K562 (cell line): ENCODE data around the gene PSPH. TPM values are rescaled to one million over a fixed set of nuclear protein-coding genes. Genes with fewer than 3 reads are reported as not detected.

Experiments
- BRD4 ChIP-seq: fragments of 200-600 bp; sonication (generic); IDR thresholded peaks from 2 replicates; pipeline ENCODE4 v1.6.1; 2017; ENCODE audit warnings: inconsistent platforms
- BRF1 ChIP-seq: IDR thresholded peaks from 3 replicates; pipeline ENCODE4 v1.6.1; 2011; ENCODE audit warnings: borderline replicate concordance, mild to moderate bottlenecking; ENCODE audit not compliant: insufficient read length; ENCODE audit errors: extremely low read depth
- CBX3 ChIP-seq, 2 experiments: IDR thresholded peaks; 1 replicate in 1 of 2; 2 replicates in 1 of 2; pipeline ENCODE4 v1.6.1; 2012; ENCODE audit warnings: inconsistent platforms in 2 of 2, low read length in 2 of 2, borderline replicate concordance in 1 of 2, control low read depth in 1 of 2
- CTBP1 ChIP-seq: fragments of 450-650 bp; IDR thresholded peaks from 2 replicates; pipeline ENCODE4 v1.6.1; 2016; ENCODE audit warnings: borderline replicate concordance
- DDX20 ChIP-seq: fragments of 450-650 bp; IDR thresholded peaks from 2 replicates; pipeline ENCODE4 v1.6.1; 2016; ENCODE audit warnings: missing genetic modification characterization, low read depth, mild to moderate bottlenecking, missing compliant biosample characterization, moderate library complexity
- EWSR1 ChIP-seq: fragments of 450-650 bp; IDR thresholded peaks from 2 replicates; pipeline ENCODE4 v1.6.1; 2018; ENCODE audit warnings: borderline replicate concordance, mild to moderate bottlenecking, low read depth, moderate library complexity; ENCODE audit not compliant: partially characterized antibody
- GTF2F1 ChIP-seq: IDR thresholded peaks from 2 replicates; pipeline ENCODE4 v1.6.1; 2011; ENCODE audit warnings: low read depth, low read length, improper control_type of control experiment
- IRF2 ChIP-seq: sonication (generic); formaldehyde crosslinking; IDR thresholded peaks from 2 replicates; pipeline ENCODE4 v1.8.1; 2022; ENCODE audit warnings: mild to moderate bottlenecking, missing genetic modification reagents
- JUND ChIP-seq, 2 experiments: IDR thresholded peaks; 2 replicates in 1 of 2; 3 replicates in 1 of 2; pipeline ENCODE4 v1.6.1; 2011; ENCODE audit warnings: borderline replicate concordance in 2 of 2, low read depth in 2 of 2, low read length in 2 of 2, improper control_type of control experiment in 1 of 2, missing biosample characterization in 1 of 2, missing genetic modification characterization in 1 of 2, missing genetic modification reagents in 1 of 2
- NCOA4 ChIP-seq: fragments of 450-650 bp; IDR thresholded peaks from 2 replicates; pipeline ENCODE4 v1.6.1; 2018; ENCODE audit warnings: mild to moderate bottlenecking; ENCODE audit not compliant: partially characterized antibody
- TEAD4 ChIP-seq, 2 experiments: sonication (generic) in 1 of 2; formaldehyde crosslinking in 1 of 2; IDR thresholded peaks; 2 replicates each; pipeline versions ENCODE4 v1.6.1 to v1.8.0; 2012 to 2022; ENCODE audit warnings: borderline replicate concordance in 1 of 2, inconsistent platforms in 1 of 2, low read length in 1 of 2, mild to moderate bottlenecking in 1 of 2, missing genetic modification reagents in 1 of 2
- ZNF274 ChIP-seq: IDR thresholded peaks from 2 replicates; pipeline ENCODE4 v1.6.1; 2011; ENCODE audit warnings: low read depth, mild to moderate bottlenecking, low read length, moderate library complexity, borderline replicate concordance
- polyA plus RNA-seq, 8 experiments: library from polyadenylated mRNA; depleted of rRNA in 4 of 8; stranded (reverse) in 5 of 8; unstranded in 3 of 8; fragments of >200 nt; fragmentation: Nextera tagmentation in 2 of 8; fragmentation: Illumina TruSeq in 1 of 8; extraction: Ambion mirVana in 2 of 8; extraction: Trizol in 1 of 8; gene quantifications; 2 replicates each; pipeline versions ENCODE4 v1.2.1 to v1.2.3, GENCODE V29; 2011 to 2014; ENCODE audit warnings: inconsistent platforms in 1 of 8, missing spikeins in 1 of 8
- total RNA-seq, 7 experiments: library from RNA; depleted of rRNA in 6 of 7; stranded (reverse); fragments of >200 nt in 6 of 7; fragmentation: Illumina TruSeq in 2 of 7; extraction: Trizol in 2 of 7; gene quantifications; 2 replicates each; pipeline versions ENCODE4 v1.2.1 to v1.2.3, GENCODE V29; 2011 to 2021; ENCODE audit warnings: low replicate concordance in 1 of 7
- TF ChIP-seq, protein P1 (sequence below): fragments of 450-650 bp; formaldehyde crosslinking; conservative IDR thresholded peaks from 2 replicates; pipeline ENCODE4 v1.4.0; 2022; ENCODE audit warnings: mild to moderate bottlenecking, missing genetic modification characterization
- TF ChIP-seq, protein P2 (sequence below): sonication (generic); formaldehyde crosslinking; IDR thresholded peaks from 2 replicates; pipeline ENCODE4 v1.5.0; 2020; ENCODE audit warnings: missing genetic modification reagents
- TF ChIP-seq, protein P3 (sequence below): fragments of 250-450 bp; sonication (Bioruptor Pico); IDR thresholded peaks from 2 replicates; pipeline ENCODE4 v1.5.0; 2021; ENCODE audit warnings: mild to moderate bottlenecking, moderate library complexity
- TF ChIP-seq, protein P4 (sequence below): fragments of 450-650 bp; conservative IDR thresholded peaks from 2 replicates; pipeline ENCODE4 v1.6.1; 2016; ENCODE audit warnings: missing genetic modification characterization, low read depth, mild to moderate bottlenecking, control low read depth, missing compliant biosample characterization
- TF ChIP-seq, protein P5 (sequence below): fragments of 250-450 bp; sonication (Bioruptor Pico); IDR thresholded peaks from 2 replicates; pipeline ENCODE4 v1.8.0; 2022; ENCODE audit warnings: moderate library complexity, mild to moderate bottlenecking, inconsistent platforms

PSPH gene
- total and polyA plus RNA-seq, 9 of the 15 experiments (the other 6 are each of a cell fraction or from before 2014, with no cell fraction given): 6.3 to 46.8 (median 20.2) TPM

DNA sequence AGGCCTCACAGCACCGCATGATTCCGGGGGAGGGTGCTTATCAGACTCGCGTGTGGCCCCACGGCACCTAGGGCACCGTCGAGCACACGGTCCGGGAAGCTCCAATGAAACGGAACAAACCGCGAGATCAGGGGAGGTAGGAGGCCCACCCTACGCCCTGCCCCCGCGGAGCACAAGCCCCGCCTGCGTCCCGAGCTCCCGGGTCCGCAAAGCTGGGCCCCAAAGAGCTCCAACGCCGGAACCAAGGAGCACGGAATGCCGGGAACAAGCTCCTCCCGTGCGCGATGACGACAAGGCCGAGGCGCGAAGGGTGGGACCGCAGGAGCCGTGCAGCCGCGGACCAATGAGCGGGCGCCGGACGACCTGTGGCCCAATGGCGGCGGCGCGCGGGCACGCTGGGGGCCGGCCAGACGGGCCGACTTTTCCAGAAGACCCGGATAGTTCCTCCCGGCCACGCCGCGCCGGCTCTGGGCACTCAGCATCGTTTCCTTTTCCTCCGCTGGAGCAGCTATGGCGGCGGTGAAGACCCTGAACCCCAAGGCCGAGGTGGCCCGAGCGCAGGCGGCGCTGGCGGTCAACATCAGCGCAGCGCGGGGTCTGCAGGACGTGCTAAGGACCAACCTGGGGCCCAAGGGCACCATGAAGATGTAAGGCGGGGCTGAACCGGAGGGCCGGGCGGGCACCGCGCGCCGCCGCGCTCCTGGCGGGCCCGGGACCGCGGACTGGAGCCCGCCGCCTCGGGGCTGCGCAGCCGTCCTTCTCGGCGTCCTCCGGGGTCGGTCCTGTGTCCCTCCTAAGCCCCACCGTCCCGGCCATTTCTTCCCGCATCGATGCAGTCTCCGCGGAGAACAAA is at the start of gene PSPH, which contains the start of gene CCT6A (continued):
- TF ChIP-seq, protein P1, sequence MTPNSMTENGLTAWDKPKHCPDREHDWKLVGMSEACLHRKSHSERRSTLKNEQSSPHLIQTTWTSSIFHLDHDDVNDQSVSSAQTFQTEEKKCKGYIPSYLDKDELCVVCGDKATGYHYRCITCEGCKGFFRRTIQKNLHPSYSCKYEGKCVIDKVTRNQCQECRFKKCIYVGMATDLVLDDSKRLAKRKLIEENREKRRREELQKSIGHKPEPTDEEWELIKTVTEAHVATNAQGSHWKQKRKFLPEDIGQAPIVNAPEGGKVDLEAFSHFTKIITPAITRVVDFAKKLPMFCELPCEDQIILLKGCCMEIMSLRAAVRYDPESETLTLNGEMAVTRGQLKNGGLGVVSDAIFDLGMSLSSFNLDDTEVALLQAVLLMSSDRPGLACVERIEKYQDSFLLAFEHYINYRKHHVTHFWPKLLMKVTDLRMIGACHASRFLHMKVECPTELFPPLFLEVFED (CRISPR knock-in tag): no peak
- TF ChIP-seq CTBP1: peak; percentile 85
- TF ChIP-seq, protein P2, sequence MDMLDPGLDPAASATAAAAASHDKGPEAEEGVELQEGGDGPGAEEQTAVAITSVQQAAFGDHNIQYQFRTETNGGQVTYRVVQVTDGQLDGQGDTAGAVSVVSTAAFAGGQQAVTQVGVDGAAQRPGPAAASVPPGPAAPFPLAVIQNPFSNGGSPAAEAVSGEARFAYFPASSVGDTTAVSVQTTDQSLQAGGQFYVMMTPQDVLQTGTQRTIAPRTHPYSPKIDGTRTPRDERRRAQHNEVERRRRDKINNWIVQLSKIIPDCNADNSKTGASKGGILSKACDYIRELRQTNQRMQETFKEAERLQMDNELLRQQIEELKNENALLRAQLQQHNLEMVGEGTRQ (CRISPR knock-in tag): peak; percentile 16; the same call in 1 of the 2 replicates
- no peak for TF ChIP-seq NCOA4
- TF ChIP-seq BRF1: no peak
- TF ChIP-seq ZNF274: no peak
- TF ChIP-seq JUND (IDR thresholded peaks at IDR 0.05; ENCODE audit: borderline replicate concordance, low read depth, low read length): peak; percentile 55; the same call in 1 of the 2 replicates
- no peak; the same call in 2 of the 3 replicates for TF ChIP-seq JUND (tag; IDR thresholded peaks at IDR 0.05; ENCODE audit: borderline replicate concordance, low read depth, low read length)
- no peak for TF ChIP-seq DDX20 (tag)
- TF ChIP-seq BRD4: no peak; the same call in 1 of the 2 replicates
- TF ChIP-seq TEAD4 (IDR thresholded peaks at IDR 0.05; ENCODE audit: low read length): peak; percentile 53
- TF ChIP-seq TEAD4 (CRISPR knock-in tag; IDR thresholded peaks at IDR 0.05; ENCODE audit: borderline replicate concordance): peak; percentile 85
- TF ChIP-seq, protein P3, sequence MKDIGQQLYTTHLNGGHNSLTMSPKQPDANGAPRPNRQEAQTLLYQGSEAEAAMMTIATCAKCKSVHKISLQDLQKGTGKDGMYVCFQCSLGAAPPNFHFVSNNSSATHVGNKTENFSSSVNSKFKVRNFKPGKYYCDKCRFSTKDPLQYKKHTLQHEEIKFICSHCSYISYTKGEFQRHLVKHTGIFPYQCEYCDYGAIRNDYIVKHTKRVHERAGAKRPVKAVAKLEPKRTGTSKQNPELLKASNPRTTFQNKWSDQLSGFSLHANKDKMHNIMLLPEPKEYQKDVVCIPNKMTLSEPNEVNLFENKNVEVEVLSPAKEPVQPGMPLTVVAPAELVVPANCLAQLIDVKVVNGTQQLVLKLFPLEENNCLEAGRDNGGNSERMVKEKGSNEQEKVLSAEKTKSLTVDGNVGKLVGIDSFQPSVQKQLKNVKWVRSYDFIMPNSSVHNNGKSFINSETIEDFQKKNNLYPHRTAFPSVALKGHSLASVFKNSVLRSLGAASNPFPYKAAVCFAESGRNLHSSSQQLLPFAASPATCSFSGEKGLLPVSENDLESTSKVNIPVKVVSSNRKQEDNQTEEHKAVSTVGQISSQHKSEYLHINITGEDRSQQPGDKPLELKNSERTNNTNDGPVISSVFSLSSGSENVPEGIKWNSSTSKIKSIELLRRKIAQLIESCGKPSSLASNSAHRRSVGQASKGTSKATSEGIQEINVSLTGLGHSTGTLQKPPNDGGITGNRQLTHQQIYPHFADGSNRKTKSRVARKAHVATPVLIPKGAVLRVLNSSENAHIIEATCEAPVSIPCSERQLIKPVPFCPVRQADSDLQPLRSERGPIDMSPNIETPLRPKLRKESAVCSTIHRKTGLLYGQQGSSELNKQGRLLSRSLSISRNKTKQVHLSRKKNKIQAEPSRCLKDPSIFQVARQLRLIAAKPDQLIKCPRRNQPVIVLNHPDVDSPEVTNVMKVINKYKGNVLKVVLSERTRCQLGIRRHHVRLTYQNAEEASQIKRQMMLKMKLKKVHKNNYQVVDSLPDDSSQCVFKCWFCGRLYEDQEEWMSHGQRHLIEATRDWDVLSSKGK (CRISPR knock-in tag): no peak
- TF ChIP-seq CBX3 (IDR thresholded peaks at IDR 0.05; ENCODE audit: borderline replicate concordance in 1 of 2, low read length in 2 of 2): peak in 1 of 2 experiments; percentile 22; a peak in 1 of 3 replicates
- TF ChIP-seq, protein P4, sequence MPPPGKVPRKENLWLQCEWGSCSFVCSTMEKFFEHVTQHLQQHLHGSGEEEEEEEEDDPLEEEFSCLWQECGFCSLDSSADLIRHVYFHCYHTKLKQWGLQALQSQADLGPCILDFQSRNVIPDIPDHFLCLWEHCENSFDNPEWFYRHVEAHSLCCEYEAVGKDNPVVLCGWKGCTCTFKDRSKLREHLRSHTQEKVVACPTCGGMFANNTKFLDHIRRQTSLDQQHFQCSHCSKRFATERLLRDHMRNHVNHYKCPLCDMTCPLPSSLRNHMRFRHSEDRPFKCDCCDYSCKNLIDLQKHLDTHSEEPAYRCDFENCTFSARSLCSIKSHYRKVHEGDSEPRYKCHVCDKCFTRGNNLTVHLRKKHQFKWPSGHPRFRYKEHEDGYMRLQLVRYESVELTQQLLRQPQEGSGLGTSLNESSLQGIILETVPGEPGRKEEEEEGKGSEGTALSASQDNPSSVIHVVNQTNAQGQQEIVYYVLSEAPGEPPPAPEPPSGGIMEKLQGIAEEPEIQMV (tag): no peak
- TF ChIP-seq, protein P5, sequence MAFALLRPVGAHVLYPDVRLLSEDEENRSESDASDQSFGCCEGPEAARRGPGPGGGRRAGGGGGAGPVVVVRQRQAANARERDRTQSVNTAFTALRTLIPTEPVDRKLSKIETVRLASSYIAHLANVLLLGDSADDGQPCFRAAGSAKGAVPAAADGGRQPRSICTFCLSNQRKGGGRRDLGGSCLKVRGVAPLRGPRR (CRISPR knock-in tag): no peak
- TF ChIP-seq IRF2 (CRISPR knock-in tag): no peak
- 0 out of 2 replicates have a peak, but pooled peaks have one; percentile 29 for TF ChIP-seq GTF2F1
- TF ChIP-seq EWSR1: no peak
